DMS 273 treated with DMSO at 0.1 percent for 48 hours (cell line): ENCODE results near the gene SLC4A1.

Experiments used
- DNase-seq: peaks from one replicate; lab custom pipeline; 2025; lab: John Stamatoyannopoulos, UW

The SLC4A1 gene

DNA sequence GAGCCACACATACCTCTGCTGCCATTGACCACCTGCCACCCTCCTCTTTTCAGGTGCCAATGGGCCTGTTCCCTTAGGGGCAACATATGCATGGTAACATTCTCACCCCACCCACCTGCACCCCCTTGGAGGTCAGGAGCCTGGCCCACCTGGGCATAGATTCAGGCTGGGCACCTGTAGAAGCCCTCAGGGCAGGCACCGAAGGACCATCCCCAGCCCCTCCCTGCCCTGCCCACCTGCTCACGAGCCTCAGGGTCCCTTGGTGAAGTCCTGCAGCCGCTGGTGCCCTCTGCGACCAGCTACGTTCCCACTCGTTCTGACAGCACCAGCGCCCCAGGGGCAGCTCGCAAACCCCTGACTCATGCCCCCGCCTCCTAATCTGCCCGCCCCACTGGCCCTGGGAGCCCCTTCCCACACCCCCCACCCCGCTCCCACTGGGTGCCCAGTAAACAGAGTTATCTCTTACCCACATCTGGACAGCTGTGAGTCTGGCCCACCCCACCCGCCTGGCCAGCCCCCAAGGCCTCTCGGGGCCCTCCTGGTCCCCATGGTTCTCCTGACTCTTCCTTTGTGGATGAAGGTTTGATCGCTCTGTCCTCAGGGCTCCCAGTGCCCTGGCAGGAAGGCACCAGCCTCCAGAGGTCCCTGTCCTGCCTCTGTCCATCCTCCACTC is at the start of gene SLC4A1:
TSS of gene SLC4A1 (minus strand) at position 318 of the 673 bp plus-strand sequence. CDS start 5,269 bp downstream, outside the sequence.
- DNase-seq, result no peak

DNA sequence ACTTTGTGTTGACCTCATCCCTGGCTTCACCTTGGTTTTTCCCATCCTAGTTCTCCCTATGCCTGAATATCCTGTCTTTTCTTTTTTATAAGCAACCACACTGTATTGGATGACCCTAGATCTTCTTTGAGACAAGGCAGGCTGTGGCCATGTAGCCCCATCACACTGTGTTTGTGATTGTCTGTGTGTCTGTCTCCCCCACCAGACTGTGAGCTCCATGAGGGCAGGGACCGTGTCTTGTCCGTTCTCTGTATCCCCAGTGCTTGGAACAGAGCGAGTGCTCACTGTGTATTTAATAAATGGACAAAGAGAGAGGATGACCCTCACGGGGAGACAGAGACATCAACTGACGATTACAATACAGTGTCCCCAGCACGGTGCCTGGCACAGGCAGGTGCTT is 49.6 kb upstream of the SLC4A1 start:
- DNase-seq, result no peak

DNA sequence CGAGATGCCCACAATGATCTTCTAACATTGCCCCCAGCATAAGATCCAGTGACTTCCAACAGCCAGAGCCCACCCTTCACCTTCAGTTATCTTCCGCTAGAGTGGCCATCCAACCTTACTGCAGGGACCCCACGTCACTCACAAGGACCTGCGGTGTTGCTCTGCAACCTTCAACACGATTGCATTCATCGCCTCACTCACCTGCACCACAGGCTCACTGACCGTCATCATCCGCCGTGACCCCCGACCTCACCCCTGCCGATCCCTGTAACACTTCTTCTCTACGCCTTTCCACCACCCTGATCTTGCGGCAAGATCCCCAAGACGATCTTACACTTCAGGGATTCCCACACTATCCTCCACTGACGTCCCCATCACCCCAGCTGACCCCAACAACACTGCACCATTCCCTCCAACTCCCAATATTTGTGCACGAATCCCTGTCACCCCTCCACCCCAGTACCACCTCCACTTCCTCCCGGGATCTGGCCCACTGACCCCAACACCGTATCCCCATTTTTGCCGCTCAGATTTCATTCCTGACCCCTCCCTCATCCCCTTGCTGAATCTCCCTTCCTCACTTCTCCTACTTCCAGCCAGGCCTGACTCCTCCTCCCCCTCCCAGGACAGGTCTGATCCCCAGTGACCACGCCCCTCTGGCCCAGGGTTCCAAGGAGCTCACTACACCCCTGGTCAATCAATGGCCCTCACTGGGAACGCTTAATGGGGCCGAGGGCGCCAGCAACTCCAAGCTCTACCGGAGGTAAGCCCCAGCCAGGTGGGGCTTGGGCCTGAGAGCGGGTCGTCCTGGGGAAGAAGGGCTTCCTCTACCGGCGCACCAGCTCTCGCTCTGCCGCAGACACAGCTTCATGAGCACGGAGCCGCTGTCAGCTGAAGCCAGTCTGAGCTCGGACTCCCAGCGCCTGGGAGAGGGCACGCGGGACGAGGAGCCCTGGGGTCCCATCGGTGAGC is 48.1 kb upstream of the SLC4A1 start:
- DNase-seq, result no peak

DNA sequence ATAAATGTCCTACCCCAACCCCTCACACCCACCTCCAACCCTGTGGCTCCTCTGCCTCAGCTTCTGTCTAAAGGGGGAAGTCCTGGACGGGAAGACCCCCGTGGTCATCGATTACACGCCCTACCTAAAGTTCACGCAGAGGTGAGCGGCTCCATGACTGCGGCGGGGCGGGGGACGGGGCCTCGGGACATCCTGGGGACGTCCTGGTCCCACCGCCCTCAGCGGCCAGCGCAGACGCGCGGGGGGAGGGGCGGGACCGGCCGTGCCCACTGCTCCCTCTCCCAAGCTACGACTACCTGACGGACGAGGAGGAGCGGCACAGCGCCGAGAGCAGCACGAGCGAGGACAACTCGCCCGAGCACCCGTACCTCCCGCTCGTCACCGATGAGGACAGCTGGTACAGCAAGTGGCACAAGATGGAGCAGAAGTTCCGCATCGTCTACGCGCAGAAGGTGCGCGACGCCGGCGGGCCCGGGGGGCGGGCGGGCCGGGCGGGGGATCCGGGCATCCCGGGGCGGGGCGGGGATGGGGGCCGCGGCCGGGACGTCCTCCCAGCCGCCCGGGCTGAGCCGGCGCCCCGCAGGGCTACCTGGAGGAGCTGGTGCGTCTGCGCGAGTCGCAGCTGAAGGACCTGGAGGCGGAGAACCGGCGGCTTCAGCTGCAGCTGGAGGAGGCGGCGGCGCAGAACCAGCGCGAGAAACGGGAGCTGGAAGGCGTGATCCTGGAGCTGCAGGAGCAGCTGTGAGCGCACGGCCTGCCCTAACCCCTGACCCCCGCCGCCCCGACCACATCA is 47.1 kb upstream of the SLC4A1 start:
- no peak for DNase-seq

DNA sequence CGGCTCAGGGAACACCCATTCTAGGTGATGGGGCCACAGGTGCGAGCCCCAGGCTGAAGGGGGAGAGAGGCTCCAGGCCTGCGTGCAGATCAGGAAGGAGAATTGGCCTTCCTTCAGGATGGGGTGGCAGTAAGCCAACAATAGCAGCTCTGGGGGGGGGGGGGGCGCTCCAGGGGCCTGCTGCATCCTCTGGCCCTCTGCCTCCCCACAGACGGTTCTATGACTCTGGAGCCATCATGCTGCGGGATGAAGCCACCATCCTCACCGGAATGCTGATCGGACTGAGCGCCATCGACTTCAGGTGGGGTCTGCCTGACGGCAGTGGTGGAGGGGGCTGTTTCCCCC is 46.6 kb upstream of the SLC4A1 start:
- no peak for DNase-seq

DNA sequence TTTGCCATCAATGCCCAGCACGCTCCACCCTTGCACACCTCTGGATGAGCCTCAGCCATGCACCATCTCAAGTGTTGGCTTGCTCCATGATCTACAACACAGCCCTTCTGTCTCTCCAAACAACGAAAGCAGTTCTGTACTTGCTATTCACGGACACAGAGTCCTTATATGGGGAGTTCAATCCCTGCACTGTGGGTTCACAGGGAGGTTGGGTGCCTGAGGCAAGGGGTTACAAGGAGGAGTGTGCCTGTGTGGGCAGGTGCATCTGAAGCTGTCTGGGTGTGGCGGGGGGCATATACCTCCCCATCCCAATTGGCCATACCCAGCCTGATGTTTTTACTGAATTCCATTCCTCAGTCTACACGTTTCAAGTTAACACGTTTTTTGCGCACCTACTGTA is 46.1 kb upstream of the SLC4A1 start:
- DNase-seq, result no peak

DNA sequence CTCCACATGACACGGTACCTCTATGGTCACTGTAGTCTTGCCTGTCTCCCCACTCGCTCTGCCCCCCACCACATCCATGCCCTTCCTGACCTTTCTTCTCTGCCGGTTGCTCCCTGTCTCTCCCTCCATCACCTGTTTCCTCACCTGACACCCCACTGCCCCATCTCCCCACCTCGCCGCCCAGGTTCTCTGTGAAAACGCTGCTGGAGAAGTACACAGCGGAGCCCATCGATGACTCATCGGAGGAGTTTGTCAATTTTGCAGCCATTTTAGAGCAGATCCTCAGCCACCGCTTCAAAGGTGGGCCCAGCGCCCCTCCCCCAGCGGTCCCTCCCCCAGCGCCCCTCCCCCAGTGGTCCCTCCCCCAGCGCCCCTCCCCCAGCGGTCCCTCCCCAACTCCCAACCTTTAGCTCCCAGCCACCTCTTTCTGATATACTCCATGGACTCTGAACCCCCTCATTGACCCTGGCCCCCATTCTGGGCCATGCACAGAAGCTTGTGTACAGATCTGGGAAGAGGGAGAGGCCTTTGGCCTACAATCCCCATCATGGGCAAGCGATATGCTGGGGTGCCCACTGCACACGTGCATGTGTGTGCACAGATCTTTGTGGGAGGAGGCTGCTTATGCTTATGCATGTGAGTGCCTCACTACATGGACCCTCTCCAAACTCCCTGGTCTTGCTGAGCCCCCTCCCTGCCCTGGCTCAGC is 44.6 kb upstream of the SLC4A1 start:
- DNase-seq, result no peak

DNA sequence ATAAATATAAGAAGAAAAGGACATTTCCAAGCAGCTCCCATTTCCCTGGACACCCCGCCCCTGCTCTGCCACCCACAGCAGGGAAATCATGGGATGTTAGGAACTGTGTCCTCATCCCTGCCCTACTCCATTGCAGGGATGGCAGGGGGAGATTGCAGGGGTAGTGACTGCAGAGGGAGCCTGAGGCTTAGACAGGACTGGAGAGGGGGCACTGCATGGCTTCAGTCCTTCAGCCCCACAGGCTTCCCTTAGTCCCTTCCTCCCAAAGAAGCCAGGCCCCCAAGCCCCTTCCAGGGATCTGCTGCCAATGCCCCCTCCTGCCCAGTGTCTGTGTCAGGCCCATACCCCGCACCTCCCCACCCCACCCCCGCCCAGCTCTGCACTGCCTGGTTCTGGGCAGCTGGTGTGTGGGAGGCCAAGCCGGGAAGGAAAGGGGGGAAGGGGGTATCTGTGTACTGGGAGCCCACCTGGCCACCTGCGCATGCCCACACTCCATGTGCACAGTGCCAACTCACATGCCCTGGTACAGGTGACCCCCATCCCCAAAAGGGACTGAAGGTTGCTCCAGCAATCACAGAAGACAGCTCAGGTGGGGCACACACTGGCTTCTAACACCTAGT is 43.7 kb upstream of the SLC4A1 start:
- no peak for DNase-seq

DNA sequence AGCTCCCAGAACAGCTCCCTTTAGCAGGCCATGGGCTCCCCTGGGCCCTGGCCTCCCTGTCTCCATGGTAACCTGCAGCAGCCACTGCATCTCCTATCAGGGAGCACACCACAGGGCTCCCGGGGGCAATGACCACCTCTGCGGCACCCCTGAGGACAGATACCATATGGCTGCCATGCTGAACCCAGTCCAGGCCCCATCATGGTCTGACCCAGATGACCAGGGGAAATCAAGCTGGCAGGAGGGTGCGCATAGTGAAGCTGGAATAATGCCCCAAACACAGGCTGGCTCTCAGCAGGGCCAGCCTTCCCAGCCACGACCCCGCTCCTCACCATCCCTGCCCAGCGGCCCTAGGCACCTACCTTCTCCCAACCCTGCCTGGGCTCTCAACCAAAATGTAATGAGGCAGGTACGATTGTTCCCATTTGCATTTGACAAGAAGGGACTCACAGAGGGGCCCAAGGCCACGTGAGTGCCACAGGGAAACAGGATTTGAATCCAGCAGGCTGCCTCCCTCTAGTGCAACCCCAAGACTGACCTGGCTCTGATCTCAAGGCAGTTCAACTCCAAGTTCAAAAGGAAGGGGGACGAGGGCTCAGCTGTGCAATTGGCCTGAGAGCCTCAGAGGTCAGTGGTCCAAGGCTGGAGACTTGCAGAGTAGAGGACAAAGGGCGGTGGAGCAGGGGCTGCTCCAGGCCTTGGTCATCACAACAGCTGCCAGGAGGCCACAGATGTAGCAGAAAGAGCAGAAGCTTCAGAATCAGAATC is 42.9 kb upstream of the SLC4A1 start:
- DNase-seq, result no peak

DNA sequence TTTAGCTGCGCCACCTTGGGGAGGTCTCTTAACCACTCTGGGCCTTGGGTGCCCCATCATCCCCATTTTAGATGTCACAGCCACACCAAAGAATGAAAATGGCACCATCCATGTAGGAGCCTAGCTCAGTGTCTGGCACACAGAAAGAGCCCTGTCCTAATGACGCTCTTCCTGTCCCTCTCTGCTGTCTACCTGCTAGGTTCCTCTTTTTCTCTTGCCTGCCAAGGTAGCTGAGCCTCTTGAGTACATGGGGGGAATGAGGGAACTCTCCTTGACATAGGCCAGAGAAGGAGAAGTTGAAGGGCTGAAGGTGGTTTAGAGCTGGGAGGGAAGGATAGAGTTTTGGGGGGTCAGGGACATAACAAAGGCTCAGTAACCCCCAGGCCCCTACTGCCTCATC is 42.3 kb upstream of the SLC4A1 start:
- no peak for DNase-seq

DNA sequence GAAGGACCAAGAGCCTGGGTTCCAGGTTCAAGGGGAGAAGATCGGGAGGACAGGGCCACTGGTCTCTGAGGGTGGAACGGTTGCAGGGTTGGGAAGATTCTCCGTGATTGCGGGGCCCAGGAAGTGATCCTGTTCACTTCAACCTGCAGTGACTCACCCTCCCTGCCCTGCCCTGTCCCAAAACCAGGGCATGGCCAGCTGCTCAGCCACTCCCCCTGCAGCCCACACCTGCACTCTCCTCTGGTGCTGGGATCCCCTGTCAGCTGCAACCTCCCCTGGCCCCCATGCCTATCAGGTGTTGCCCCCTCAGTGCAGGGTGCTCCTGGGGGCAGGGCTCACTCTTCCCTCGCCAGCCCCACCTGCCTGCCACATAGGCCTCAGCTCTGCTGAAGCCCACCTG is 41.5 kb upstream of the SLC4A1 start:
- DNase-seq, result no peak

DNA sequence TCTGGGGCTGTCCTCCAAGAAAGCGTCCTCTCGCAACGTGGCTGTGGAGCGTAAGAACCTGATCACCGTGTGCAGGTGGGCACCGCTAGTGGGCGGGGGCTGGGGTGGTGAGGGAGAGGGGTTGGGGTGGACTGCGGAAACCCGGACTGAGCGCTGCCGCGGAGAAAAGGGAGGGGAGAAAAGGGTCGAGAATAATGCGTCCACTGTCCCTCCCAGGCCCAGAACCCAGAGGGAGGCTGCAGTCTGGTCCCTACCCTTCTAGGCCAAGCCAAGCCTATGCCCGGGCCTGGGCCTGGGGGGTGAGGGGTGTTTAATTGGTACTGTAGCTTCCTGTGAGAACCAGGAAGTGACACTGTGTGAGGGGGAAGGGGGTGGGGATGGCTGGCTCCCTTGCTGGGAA is 40.9 kb upstream of the SLC4A1 start:
- DNase-seq, result no peak

DNA sequence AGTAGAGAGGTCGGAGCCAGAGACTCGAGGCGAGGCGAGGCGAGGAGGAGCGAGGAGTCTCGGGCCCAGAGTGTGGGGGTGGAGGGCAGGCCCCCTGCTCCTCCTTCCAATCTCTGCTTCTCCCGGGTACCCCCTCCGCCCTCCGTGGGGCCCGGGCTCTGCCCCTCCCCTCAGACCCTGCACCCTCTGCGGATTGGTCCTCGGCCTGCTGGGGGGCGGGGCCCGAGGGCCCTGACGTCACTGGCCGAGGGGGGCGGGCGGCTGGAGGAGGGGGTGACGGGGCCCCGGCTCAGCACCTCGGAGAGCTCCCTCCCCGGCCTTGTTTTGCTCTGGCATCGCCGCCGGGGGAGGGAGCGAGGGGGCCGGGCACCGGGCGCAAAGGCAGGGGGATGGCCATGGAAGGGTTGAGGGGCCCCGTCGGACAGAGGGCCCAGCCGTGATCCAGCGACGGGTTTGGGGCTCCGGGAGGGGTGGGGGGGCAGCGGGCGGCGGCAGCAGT is 40.4 kb upstream of the SLC4A1 start, which contains the start of gene RUNDC3A:
TSS of gene RUNDC3A (plus strand) at position 282 of the 499 bp plus-strand sequence. CDS start 232 bp downstream, outside the sequence.
- DNase-seq, result peak; percentile 78

DNA sequence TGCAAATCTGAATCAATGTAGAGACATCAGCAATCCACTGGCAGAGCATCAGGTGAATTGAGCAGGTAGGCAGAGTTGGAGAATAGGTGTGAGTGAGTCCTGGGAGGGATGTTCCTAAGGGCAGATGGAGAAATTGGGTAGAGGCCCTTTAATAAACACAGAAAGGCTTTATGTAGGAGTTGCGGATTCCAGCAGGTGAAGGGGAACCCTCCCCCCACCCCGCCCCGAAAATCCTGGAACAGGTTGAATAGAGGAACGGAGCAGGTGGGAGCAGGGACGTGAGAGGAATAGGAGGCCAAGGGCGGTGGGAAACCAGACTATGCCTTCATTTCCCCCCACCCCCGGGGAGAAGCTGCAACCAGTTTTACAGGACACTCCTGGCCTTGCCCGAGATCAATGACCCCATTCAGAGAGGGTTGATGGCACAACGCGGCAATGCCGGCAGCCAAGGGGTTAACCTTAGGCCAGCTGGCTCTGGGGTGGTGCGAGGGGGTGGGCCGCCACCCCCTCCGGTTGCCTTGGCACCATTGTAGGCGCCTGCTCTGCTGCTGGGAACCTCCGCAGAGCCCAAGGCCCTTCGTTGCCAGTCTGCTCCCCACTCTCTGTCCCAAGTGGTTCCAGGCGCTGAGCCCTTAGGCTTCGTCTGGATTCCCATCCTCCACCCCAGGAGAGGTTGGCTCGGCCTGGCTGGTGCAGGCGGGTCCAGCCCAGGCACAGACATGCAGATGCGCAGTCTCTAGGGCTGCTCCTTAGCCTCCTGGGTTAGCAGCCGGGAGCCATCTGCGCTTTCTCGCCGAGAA is 39.7 kb upstream of the SLC4A1 start:
- DNase-seq, result peak; percentile 64

DNA sequence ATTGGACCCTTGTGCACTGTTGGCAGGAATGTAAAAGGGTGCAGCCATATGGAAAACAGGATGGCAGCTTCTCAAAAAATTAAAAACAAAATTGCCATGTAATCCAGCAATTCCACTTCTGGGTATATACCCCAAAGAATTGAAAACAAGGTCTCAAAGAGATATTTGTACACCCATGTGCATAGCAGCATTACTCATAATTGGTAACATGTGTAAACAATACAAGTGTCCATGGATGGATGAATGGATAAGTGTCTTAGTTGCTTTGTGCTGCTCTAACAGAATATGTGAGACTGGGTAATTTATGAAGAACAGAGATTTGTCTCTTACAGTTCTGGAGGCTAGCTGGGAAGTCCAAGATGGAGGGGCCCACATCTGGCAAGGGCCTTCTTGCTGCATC is 36.7 kb upstream of the SLC4A1 start:
- DNase-seq, result no peak

DNA sequence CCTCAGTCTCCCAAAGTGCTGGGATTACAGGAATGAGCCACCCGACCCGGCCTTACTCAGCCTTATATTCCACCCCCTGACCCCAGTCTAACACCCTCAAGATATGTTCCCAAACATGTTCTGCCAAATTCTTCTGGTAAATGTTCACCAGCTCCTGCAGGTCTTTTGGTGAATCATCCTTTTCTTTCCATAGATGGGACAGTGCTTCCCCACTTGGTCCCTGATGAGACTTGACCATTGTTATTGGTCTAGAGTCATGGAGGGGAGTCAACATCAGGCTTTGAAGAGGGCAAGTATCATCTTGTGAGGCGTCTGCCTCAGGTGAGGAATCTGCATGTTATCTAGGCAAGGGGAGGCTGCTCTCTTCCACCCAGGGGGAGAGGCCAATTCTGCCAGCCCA is 30.0 kb upstream of the SLC4A1 start:
- no peak for DNase-seq

DNA sequence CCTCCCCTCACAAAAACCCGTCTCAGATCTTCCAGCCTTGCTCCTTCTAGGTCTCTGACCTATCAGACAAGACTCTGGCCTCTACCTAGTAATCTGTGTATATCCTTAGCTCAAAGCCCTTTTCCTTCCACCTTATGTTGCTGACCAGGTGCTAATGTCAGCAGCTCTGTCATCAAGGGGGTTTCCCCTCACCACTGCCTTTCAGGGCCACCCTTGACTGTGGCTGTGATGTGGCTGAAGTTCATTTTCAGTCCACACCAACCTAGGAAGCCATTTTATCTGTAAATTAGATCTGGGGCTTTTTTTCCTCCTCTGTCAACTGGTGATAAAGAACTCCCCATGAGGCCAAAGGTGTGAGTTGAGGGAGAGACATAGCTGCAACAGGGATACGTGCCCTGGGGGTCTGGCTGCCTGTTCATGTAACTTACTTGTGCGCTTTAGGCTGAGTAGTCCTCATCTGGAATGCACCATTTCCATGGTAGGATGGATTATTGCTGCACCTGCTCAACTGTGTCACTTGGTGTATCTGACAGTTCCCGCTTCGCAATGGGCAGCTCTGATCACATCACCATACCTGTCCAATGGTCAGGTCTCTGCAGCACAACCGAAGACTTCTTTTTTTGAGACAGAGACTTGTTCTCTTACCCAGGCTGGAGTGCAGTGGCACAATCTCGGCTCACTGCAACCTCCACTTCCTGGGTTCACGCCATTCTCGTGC is 25.7 kb upstream of the SLC4A1 start:
- no peak for DNase-seq

DNA sequence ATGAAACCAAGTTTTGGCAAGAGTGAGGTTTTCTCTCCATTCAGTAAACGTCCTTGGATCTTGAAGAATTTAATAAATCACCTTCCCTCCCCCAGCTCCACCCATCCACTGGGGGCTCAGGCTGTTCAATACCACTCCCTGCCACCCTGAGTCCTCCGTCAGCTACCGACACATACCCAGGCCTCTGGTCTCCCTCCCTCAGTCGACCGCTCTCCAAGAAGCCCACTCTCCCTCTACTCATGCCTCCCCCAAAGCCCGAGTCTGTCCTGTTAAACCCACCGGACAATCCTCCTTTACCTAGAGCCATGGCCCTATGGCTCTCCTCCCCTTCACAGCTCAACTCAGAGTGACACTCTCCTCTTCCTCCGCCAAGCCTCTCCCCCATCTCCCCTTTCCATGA is 19.7 kb upstream of the SLC4A1 start:
- no peak for DNase-seq

DNA sequence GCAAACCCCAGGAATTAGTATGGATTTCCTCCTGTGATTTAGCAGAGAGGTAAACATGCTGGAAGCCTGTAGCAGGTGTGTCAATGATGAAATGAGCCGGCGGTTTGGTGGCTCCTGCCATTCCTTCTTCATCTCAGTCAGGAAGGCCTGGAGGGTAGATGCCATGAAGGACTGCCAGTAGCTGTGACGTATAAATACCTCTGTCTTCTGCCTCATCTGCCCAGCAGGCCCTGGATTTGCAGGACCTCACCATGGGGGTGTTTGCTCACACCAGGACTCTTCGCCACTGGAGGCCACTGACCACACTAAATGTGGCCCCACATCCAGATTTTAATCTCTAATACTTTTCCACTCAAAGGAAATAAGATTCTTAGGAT is 16.1 kb upstream of the SLC4A1 start:
- DNase-seq, result no peak
